Measurements from ENCODE around the gene LSS. TPM values are rescaled to one million over a fixed set of nuclear protein-coding genes. Genes with fewer than 3 reads are reported as not detected.
"Not testable (repeated sequence)": the region's sequence is repeated elsewhere in the genome, so short reads cannot be mapped to it uniquely, and the experiment has no call there.

Gene LSS
- total RNA-seq, 4 donors from 2014 or later, result 128 to 251 (median 164) TPM

DNA sequence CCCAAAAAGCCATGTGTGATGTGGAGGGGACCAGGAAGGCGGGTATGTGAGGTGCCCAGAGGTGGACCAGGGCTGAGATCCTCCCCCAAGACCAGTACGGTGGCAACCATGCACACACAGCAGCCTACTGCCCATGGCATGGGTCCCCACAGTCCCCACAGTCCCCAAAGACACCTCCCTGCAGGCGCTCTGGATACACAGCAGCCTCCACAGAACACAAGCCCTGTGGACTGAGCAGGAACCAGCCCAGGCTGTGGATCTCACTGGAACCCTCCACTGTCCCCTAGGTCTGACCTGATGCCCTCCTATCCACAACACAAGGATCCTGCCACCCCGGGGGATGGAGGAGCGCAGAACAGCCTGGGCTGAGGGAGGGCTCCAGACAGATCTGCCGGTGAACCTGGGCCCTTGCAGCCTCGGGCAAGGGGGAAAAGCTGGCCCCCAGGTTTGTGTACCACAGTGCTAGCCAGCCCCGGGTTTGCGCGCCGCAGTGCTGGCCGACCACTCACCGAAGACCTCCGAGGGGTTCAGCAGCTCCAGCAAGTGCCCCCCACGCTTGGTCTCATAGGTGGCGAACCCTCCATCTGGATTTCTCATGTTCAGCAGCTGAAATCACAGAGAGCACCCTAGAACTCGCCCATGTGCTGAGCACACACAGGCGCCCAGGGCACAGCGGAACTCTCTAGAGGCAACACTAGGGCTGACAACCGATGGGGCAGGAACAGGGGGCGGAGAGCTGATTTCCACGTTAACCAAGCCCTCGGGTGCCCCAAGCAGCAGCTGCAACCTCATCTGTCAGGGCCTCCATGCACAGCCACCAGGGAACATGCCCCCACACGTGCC is 22.2 kb downstream of the LSS start:
- no peak overlapping the region for H3K27ac ChIP-seq
- H3K36me3 ChIP-seq, result peaks cover 88% of the 10 kb centered on the region
- no peaks in the 10 kb centered on the region for H3K9me3 ChIP-seq
- H3K4me3 ChIP-seq, result no peak overlapping the region
- peak in 1 of 2 donors; percentile 51 for DNase-seq (ENCODE audit: low spot score in 2 of 2)
- WGBS, result 84% methylated on average over 13 of the region's 24 CpGs
- no peaks in the 10 kb centered on the region for H3K27me3 ChIP-seq
- H3K4me1 ChIP-seq, result no peaks in the 10 kb centered on the region
- no peak for TF ChIP-seq POLR2A (IDR thresholded peaks at IDR 0.05)
- TF ChIP-seq, protein P1, sequence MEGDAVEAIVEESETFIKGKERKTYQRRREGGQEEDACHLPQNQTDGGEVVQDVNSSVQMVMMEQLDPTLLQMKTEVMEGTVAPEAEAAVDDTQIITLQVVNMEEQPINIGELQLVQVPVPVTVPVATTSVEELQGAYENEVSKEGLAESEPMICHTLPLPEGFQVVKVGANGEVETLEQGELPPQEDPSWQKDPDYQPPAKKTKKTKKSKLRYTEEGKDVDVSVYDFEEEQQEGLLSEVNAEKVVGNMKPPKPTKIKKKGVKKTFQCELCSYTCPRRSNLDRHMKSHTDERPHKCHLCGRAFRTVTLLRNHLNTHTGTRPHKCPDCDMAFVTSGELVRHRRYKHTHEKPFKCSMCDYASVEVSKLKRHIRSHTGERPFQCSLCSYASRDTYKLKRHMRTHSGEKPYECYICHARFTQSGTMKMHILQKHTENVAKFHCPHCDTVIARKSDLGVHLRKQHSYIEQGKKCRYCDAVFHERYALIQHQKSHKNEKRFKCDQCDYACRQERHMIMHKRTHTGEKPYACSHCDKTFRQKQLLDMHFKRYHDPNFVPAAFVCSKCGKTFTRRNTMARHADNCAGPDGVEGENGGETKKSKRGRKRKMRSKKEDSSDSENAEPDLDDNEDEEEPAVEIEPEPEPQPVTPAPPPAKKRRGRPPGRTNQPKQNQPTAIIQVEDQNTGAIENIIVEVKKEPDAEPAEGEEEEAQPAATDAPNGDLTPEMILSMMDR (IDR thresholded peaks at IDR 0.05), result no peak
- no peak for TF ChIP-seq POLR2AphosphoS5 (IDR thresholded peaks at IDR 0.05)
- TF ChIP-seq EP300 (IDR thresholded peaks at IDR 0.05), result no peak

DNA sequence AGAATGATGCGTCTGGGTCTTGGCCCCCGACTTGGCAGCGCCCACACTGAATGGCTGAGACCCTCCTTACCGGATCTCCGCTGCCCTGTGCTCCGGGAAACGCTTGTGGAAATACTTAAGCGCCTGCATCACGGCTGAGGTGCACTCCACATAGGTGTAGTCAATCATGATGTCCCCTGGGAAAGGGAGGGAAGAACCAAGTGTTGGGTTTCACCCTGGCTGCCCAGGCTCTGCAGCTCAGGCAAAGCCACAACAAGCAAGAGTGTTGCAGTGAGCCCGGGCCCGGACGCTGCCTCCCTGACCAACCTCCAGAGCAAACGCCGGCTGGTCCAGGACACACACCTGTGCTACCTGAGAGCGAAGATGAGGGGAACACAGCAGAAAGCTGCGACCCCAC is 22.8 kb downstream of the LSS start:
- TF ChIP-seq EP300 (IDR thresholded peaks at IDR 0.05) (no peak), POLR2A (IDR thresholded peaks at IDR 0.05) (no peak), POLR2AphosphoS5 (IDR thresholded peaks at IDR 0.05) (no peak)
- TF ChIP-seq, protein P1 (IDR thresholded peaks at IDR 0.05), result no peak
- peaks cover 85% of the 10 kb centered on the region for H3K36me3 ChIP-seq
- H3K4me3 ChIP-seq, result no peak overlapping the region
- H3K27me3 ChIP-seq, result no peaks in the 10 kb centered on the region
- no peak overlapping the region for H3K27ac ChIP-seq
- 92% methylated on average over 16 of the region's 16 CpGs for WGBS
- peak in 1 of 2 donors; percentile 51 for DNase-seq (ENCODE audit: low spot score in 2 of 2)
- H3K4me1 ChIP-seq, result no peaks in the 10 kb centered on the region
- H3K9me3 ChIP-seq, result no peaks in the 10 kb centered on the region

DNA sequence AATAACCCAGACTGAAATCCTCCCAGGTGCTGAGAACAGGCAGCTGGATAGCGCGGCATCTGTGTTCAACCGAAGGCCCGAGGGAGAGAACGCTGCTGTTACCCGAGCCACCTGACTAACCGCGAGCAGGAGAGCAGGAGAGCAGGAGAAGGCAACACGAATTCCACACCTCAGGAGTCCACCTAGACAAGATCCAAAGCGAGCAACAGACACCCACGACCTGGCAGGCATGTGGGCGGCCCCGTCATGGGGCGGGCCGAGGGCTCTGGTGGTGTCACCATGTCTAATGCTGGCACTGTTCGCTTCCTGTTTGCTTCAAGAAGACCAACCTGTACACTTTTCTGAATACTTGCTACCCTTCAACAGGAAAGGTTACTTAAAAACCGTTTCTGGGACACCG is 23.4 kb downstream of the LSS start:
- Histone ChIP-seq H3K4me3 (no peak overlapping the region), H3K4me1 (no peaks in the 10 kb centered on the region), H3K9me3 (no peaks in the 10 kb centered on the region), H3K36me3 (peaks cover 85% of the 10 kb centered on the region), H3K27ac (no peak overlapping the region), H3K27me3 (no peaks in the 10 kb centered on the region)
- TF ChIP-seq EP300 (IDR thresholded peaks at IDR 0.05) (no peak), POLR2AphosphoS5 (IDR thresholded peaks at IDR 0.05) (no peak), POLR2A (IDR thresholded peaks at IDR 0.05) (no peak)
- TF ChIP-seq, protein P1 (IDR thresholded peaks at IDR 0.05), result no peak
- WGBS, result 90% methylated on average over 18 of the region's 18 CpGs
- peak in 1 of 2 donors; percentile 18 for DNase-seq (ENCODE audit: low spot score in 2 of 2)

DNA sequence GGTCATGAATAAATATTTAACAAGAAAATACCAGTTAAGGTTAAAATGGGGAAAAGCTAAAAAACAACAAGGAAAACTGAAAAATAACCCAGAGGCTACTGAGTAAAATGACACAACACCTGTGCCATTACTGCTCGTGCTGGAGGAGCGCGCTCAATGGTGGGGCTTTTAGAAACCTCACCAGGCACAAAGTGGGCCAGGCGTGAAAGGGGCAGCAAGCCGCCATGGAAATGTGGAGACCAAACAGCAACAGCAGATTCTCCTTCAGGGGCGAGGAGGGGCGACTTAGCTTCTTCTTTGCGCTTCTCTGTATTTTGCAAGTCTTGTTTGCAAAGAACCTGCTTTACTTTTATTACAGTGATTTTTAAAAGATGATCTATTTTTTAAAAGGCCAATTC is 25.4 kb downstream of the LSS start:
- TF ChIP-seq EP300 (IDR thresholded peaks at IDR 0.05) (no peak), POLR2A (IDR thresholded peaks at IDR 0.05) (no peak), POLR2AphosphoS5 (IDR thresholded peaks at IDR 0.05) (no peak)
- TF ChIP-seq, protein P1 (IDR thresholded peaks at IDR 0.05), result no peak
- DNase-seq (ENCODE audit: low spot score in 2 of 2), result peak in 1 of 2 donors; percentile 37
- Histone ChIP-seq H3K4me3 (no peak overlapping the region), H3K27me3 (no peaks in the 10 kb centered on the region), H3K27ac (no peak overlapping the region), H3K4me1 (no peaks in the 10 kb centered on the region), H3K9me3 (no peaks in the 10 kb centered on the region), H3K36me3 (peaks cover 82% of the 10 kb centered on the region)
- 94% methylated on average over 8 of the region's 8 CpGs for WGBS

DNA sequence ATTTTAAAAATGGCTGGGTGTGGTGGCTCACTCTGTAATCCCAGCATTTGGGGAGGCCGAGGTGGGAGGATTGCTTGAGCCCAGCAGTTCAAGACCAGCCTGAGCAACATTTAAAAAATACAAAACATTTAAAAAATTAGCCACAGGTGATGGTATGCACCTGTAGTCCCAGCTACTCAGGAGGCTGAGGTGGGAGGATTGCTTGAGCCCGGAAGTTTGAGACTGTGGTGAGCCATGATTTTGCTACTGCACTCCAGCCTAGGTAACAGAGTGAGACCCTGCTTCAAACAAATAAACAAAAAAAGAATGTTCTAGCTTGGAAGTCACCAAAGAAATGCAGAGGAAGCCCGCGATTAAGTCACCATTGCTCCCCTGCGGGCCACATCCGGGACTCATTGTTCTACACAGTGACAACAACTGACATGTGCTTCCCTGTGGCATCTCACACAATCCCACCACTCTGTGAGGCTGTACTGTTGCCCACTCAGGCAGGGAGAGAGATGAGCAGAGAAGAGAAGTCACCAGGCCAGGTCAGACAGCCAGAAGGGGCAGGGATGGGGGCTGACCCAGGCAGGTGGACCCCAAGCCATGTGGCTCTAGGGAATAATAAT is 25.9 kb downstream of the LSS start:
- no peaks in the 10 kb centered on the region for H3K4me1 ChIP-seq
- no peak overlapping the region for H3K4me3 ChIP-seq
- no peaks in the 10 kb centered on the region for H3K9me3 ChIP-seq
- 89% methylated on average over 6 of the region's 6 CpGs for WGBS
- no peaks in the 10 kb centered on the region for H3K27me3 ChIP-seq
- H3K27ac ChIP-seq, result no peak overlapping the region
- peaks cover 82% of the 10 kb centered on the region for H3K36me3 ChIP-seq
- peak in 1 of 2 donors; percentile 36 for DNase-seq (ENCODE audit: low spot score in 2 of 2)
- TF ChIP-seq POLR2AphosphoS5 (IDR thresholded peaks at IDR 0.05) (no peak), POLR2A (IDR thresholded peaks at IDR 0.05) (no peak)

DNA sequence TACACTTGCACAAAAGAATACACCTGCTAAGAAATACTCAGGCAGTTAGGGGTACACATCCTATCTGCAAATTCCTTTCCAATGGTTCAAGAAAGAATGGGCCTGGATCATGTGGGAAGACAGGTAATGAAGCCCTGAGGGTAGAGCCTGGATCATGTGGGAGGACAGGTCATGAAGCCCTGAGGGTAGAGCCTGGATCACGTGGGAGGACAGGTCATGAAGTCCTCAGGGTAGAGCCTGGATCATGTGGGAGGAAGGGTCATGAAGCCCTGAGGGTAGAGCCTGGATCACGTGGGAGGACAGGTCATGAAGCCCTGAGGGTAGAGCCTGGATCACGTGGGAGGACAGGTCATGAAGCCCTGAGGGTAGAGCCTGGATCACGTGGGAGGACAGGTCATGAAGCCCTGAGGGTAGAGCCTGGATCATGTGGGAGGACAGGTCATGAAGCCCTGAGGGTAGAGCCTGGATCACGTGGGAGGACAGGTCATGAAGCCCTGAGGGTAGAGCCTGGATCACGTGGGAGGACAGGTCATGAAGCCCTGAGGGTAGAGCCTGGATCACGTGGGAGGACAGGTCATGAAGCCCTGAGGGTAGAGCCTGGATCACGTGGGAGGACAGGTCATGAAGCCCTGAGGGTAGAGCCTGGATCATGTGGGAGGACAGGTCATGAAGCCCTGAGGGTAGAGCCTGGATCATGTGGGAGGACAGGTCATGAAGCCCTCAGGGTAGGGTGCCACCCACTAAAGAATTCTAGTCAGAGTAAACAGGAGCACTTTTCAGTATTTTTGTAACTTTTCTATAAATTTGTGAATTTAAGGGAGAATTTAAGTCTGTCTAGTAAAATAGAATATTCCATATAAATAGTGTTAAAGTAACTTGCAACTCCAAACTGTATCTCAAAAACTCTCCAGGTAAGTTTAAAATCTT is 27.4 kb downstream of the LSS start:
- H3K4me3 ChIP-seq; H3K27ac ChIP-seq; H3K27me3 ChIP-seq; H3K4me1 ChIP-seq; H3K9me3 ChIP-seq; DNase-seq (ENCODE audit: low spot score in 2 of 2): not testable (repeated sequence)
- H3K36me3 ChIP-seq, result peaks cover 81% of the 10 kb centered on the region
- 64% methylated on average over 3 of the region's 8 CpGs for WGBS
